GM10266 (cell line): ENCODE data around the gene SHQ1.

Experiments used
- DNase-seq: peaks from one replicate; pipeline ENCODE4 v3.0.0; 2012; ENCODE audit errors: extremely low spot score
- TF ChIP-seq, protein P1 (sequence below): IDR thresholded peaks from 2 replicates; pipeline ENCODE4 v1.5.1; 2012; ENCODE audit warnings: mild to moderate bottlenecking, low read depth; ENCODE audit not compliant: control insufficient read depth, insufficient read depth; ENCODE audit errors: missing control alignments

Gene SHQ1

DNA sequence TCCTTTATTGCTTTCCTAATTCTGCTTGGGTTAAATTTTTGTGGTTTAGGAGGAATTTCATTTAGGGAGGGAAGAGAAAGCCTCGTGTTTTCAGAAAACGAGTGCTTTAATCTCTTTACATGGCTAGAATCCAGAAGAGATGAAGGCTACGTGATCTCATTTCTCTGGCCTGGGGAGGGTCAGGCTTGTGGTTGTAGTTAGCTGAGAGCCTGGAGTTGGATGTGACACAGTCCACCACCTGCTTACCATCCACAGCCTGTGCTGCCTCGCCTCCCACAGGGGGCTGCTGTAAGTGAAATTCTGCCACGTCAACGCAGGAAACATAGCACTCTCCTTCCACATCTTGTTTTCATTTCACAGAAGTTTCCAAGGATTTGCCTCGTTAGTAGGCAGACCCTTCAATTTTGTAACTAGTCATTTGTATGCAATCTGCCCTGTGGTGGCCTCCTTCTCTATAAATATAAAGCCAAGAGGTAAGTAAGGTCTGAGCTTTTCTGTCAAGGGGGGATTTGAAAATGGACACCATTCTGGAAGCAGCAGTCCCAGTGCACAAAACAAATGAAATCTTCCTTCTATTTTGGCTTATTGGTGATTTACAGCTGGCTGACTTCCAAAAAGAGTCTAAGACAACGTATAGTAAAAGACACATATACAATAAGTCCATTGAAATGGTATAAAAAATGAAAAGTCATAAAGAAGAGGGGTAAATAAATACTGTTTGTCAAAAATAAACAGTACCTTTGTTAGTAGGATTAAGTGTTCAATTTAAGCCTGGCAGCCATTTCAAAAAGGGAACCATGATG, 43.0 kb upstream of the SHQ1 start:
- TF ChIP-seq, protein P1, sequence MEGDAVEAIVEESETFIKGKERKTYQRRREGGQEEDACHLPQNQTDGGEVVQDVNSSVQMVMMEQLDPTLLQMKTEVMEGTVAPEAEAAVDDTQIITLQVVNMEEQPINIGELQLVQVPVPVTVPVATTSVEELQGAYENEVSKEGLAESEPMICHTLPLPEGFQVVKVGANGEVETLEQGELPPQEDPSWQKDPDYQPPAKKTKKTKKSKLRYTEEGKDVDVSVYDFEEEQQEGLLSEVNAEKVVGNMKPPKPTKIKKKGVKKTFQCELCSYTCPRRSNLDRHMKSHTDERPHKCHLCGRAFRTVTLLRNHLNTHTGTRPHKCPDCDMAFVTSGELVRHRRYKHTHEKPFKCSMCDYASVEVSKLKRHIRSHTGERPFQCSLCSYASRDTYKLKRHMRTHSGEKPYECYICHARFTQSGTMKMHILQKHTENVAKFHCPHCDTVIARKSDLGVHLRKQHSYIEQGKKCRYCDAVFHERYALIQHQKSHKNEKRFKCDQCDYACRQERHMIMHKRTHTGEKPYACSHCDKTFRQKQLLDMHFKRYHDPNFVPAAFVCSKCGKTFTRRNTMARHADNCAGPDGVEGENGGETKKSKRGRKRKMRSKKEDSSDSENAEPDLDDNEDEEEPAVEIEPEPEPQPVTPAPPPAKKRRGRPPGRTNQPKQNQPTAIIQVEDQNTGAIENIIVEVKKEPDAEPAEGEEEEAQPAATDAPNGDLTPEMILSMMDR, result no peak
- DNase-seq, result no peak

- no peak for DNase-seq
- TF ChIP-seq, protein P1, result no peak
Measured at GRCh38 chr3:72890166-72890925, 42.1 kb upstream of the SHQ1 start.

DNA sequence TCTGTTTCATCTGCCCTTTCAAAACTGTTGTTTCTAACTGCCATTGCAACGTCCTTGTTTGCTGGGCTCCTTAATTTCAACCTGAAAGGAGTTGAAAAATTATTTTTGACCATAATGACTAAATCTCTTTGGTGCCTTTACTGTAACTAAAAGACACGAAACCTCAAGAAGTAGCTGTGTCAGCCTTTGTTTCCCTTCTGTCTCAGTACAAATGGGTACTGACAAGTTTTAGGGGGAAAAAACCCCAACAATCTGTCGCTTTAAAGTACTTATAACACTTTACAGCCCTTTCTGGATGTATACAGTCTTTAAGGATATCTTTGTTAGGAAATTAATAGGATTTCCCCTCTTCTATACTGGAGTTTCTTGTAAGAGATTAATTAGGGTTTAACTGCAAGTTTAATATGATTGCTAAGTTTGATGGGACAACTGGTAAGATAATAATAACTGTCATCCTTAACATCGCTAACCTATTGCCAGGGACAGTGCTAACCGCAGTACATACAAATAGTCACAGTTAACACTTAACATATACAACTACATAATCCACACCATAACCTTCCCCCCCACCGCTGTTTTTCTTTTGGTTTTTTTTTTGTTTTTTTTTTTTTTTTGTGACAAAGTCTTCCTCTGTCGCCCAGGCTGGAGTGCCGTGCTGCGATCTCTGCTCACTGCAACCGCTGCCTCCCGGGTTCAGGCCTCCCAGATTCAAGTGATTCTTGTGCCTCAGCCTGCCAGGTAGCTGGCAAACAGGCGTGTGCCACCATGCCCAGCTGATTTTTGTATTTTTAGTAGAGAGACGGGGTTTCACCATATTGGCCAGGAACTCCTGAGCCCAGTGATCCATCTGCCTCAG, 41.3 kb upstream of the SHQ1 start:
- TF ChIP-seq, protein P1, result no peak
- DNase-seq, result no peak

- TF ChIP-seq, protein P1, result no peak
- no peak for DNase-seq
Measured at GRCh38 chr3:72888546-72889309, 40.5 kb upstream of the SHQ1 start.

DNA sequence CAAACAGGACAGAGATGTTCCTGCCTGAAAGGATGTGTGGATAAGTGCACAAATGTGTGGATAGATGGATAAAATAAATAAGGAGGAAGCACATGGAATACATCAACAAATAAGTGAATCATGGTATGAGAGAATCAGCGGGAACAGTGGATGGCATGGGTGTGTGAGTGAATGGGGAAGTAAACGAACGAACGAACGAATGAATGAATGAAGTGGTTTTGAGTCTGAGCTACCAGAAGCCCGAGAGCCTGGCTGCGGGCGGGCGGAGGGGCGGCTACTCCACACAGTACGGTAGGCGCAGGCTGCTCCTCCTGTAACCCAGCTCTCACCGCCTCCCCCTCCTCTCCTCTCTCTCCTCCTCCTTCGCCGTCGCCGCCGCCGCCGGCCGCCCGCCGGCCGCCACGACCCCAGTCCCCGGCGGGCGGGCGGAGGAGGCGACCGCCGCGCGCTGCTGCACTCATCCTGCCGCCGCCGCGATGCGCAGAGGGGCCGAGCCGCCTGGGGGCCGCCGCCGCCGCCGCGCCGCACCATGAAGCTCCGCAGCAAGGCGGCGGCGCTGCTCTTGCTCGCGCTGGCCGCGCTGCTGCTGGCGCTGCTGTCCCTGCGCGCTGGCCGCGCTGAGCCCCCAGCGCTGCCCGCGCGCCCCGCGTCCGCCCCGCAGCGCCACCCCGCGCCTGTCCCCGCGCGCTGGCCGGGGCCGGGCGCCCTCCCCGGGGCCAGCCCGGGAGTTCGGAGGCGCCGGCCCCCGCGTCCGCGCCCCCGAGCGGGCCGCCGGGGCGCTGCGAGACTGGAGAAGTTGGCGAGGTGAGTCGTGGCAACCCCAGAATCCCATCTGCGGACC, 39.7 kb upstream of the SHQ1 start, which contains the start of gene GXYLT2:
TSS of gene GXYLT2 (plus strand) at position 342 of the 841 bp plus-strand sequence. CDS start at position 530, 188 bp downstream.
- TF ChIP-seq, protein P1, result peak; percentile 1
- peak; percentile 79 for DNase-seq

- no peak for DNase-seq
Measured at GRCh38 chr3:72887343-72887704, 39.1 kb upstream of the SHQ1 start.

More at GRCh38 chr3:72887343-72887704, 39.1 kb upstream of the SHQ1 start:
- TF ChIP-seq, protein P1, result no peak
